Measurements from ENCODE around the gene DOK4. TPM values are rescaled to one million over a fixed set of nuclear protein-coding genes. Genes with fewer than 3 reads are reported as not detected.
"Not testable (repeated sequence)": the region's sequence is repeated elsewhere in the genome, so short reads cannot be mapped to it uniquely, and the experiment has no call there.

DOK4 gene
- total RNA-seq, 2 donors from 2014 or later = 14.2 to 14.5 TPM

GRCh38 chr16:57507136-57508034, 21.1 kb upstream of the DOK4 start:
- DNase-seq = no peak
- no peak for ATAC-seq

GRCh38 chr16:57505169-57505568, 18.9 kb upstream of the DOK4 start:
- DNase-seq = no peak
- intact Hi-C loops (cut with DNase I) = no loop called here
- no peak for ATAC-seq

More at GRCh38 chr16:57507136-57508034, 21.1 kb upstream of the DOK4 start:
- intact Hi-C loops (cut with DNase I) = no loop called here

GRCh38 chr16:57504491-57504890, 18.2 kb upstream of the DOK4 start:
- no peak for ATAC-seq
- DNase-seq = no peak
- intact Hi-C loops (cut with DNase I) = no loop called here

- no peak for ATAC-seq
- intact Hi-C loops (cut with DNase I) = no loop called here
- DNase-seq = no peak
Measured at GRCh38 chr16:57504001-57504400, 17.7 kb upstream of the DOK4 start.

- ATAC-seq (peak in 1 of 2 donors; percentile 67), DNase-seq (no peak)
- intact Hi-C loops (cut with DNase I) = no loop called here
Measured at GRCh38 chr16:57503366-57503765, 17.1 kb upstream of the DOK4 start.

GRCh38 chr16:57502048-57502775, 15.9 kb upstream of the DOK4 start:
- intact Hi-C loops (cut with DNase I) = no loop called here
- DNase-seq = no peak
- no peak for ATAC-seq

GRCh38 chr16:57501492-57501891, 15.2 kb upstream of the DOK4 start:
- no peak for ATAC-seq
- DNase-seq = no peak
- intact Hi-C loops (cut with DNase I) = no loop called here

GRCh38 chr16:57500578-57501111, 14.4 kb upstream of the DOK4 start:
- DNase-seq = no peak
- ATAC-seq = no peak
- intact Hi-C loops (cut with DNase I) = no loop called here

GRCh38 chr16:57499941-57500340, 13.6 kb upstream of the DOK4 start:
- ATAC-seq; intact Hi-C loops (cut with DNase I); DNase-seq: not testable (repeated sequence)

- no peak for ATAC-seq
- DNase-seq = no peak
- intact Hi-C loops (cut with DNase I) = no loop called here
Measured at GRCh38 chr16:57498031-57498430, 11.7 kb upstream of the DOK4 start.

- ATAC-seq = no peak
- DNase-seq = no peak
- intact Hi-C loops (cut with DNase I) = no loop called here
Measured at GRCh38 chr16:57497121-57497520, 10.8 kb upstream of the DOK4 start.

GRCh38 chr16:57493767-57494166, 7.5 kb upstream of the DOK4 start:
- intact Hi-C loops (cut with DNase I) = no loop called here
- ATAC-seq (no peak), DNase-seq (no peak)

GRCh38 chr16:57489229-57489628, 2.9 kb upstream of the DOK4 start:
- intact Hi-C loops (cut with DNase I) = no loop called here
- ATAC-seq (no peak), DNase-seq (no peak)

GRCh38 chr16:57486858-57487834, 853 bp upstream of the DOK4 start:
- intact Hi-C loops (cut with DNase I) = no loop called here
- ATAC-seq (peak in 1 of 2 donors; percentile 13), DNase-seq (no peak)

GRCh38 chr16:57485091-57485915, 990 bp downstream of the DOK4 start:
- intact Hi-C loops (cut with DNase I) = no loop called here
- ATAC-seq = peak in 1 of 2 donors; percentile 38
- no peak for DNase-seq

- no peak for ATAC-seq
Measured at GRCh38 chr16:57484515-57485005, 1.7 kb downstream of the DOK4 start.

GRCh38 chr16:57483725-57484514, 2.4 kb downstream of the DOK4 start:
- DNase-seq (no peak), ATAC-seq (no peak)
- intact Hi-C loops (cut with DNase I) = no loop called here

More at GRCh38 chr16:57484515-57485005, 1.7 kb downstream of the DOK4 start:
- no peak for DNase-seq
- intact Hi-C loops (cut with DNase I) = no loop called here
